Uterus (tissue), 2 donors: ENCODE data around the gene CAMTA1.

Source experiments
- POLR2A ChIP-seq, 2 donors: fragments of 450-650 bp; IDR thresholded peaks; one replicate each; pipeline ENCODE4 v1.6.1; 2016; ENCODE audit warnings: antibody characterized with exemption in 2 of 2, mild to moderate bottlenecking in 1 of 2, moderate library complexity in 1 of 2
- TF ChIP-seq, protein P1 (sequence below), 4 experiments: fragments of 200-600 bp in 2 of 4; fragments of 450-650 bp in 2 of 4; sonication (generic) in 2 of 4; IDR thresholded peaks; one replicate each; pipeline ENCODE4 v1.5.1; 2016 to 2019; ENCODE audit warnings: antibody characterized with exemption in 4 of 4, mild to moderate bottlenecking in 2 of 4, moderate library complexity in 1 of 4

GRCh38 chr1:6872573-6873261, 87.5 kb downstream of the CAMTA1 start:
- TF ChIP-seq, protein P1, sequence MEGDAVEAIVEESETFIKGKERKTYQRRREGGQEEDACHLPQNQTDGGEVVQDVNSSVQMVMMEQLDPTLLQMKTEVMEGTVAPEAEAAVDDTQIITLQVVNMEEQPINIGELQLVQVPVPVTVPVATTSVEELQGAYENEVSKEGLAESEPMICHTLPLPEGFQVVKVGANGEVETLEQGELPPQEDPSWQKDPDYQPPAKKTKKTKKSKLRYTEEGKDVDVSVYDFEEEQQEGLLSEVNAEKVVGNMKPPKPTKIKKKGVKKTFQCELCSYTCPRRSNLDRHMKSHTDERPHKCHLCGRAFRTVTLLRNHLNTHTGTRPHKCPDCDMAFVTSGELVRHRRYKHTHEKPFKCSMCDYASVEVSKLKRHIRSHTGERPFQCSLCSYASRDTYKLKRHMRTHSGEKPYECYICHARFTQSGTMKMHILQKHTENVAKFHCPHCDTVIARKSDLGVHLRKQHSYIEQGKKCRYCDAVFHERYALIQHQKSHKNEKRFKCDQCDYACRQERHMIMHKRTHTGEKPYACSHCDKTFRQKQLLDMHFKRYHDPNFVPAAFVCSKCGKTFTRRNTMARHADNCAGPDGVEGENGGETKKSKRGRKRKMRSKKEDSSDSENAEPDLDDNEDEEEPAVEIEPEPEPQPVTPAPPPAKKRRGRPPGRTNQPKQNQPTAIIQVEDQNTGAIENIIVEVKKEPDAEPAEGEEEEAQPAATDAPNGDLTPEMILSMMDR (IDR thresholded peaks at IDR 0.05) = no peak
- no peak for TF ChIP-seq POLR2A (IDR thresholded peaks at IDR 0.05)
